ENCODE measurements around the gene ROBO4.

ROBO4 gene

DNA sequence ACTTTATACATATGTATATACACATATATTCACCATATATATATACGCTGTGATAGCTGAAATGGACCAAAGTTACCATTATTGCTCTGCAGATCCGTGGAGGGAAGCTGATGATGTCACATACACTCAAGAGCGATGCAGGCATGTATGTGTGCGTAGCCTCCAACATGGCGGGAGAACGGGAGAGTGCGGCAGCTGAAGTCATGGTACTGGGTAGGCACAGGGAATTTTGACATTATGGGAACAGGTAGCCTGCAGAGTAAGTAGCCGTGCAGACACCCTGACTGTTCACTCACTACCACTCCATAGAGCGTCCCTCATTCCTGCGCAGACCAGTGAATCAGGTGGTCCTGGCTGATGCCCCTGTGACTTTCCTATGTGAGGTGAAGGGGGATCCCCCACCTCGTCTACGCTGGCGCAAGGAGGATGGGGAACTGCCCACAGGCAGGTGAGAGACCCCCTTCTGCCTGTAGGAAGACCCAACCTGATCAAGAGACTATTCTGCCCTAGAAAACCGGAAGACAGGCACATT is 27.7 kb downstream of the ROBO4 start:
- no peak for DNase-seq

DNA sequence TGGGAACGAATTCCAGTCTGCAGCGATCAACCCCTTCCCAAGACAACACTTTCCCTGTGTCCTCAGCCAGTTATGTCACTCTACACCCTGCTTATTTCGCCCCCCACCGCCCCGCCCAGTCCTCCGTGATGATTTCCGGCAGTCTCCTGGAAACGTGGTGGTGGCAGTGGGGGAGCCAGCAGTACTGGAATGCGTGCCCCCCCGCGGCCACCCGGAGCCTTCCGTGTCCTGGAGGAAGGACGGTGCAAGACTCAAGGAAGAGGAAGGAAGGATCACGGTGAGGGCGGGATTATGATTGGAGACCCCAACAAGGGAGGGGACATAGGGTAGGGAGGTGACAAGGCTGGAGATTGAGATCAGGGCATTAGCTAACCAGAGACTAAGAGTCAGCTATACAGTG is 28.3 kb downstream of the ROBO4 start:
- no peak for DNase-seq

DNA sequence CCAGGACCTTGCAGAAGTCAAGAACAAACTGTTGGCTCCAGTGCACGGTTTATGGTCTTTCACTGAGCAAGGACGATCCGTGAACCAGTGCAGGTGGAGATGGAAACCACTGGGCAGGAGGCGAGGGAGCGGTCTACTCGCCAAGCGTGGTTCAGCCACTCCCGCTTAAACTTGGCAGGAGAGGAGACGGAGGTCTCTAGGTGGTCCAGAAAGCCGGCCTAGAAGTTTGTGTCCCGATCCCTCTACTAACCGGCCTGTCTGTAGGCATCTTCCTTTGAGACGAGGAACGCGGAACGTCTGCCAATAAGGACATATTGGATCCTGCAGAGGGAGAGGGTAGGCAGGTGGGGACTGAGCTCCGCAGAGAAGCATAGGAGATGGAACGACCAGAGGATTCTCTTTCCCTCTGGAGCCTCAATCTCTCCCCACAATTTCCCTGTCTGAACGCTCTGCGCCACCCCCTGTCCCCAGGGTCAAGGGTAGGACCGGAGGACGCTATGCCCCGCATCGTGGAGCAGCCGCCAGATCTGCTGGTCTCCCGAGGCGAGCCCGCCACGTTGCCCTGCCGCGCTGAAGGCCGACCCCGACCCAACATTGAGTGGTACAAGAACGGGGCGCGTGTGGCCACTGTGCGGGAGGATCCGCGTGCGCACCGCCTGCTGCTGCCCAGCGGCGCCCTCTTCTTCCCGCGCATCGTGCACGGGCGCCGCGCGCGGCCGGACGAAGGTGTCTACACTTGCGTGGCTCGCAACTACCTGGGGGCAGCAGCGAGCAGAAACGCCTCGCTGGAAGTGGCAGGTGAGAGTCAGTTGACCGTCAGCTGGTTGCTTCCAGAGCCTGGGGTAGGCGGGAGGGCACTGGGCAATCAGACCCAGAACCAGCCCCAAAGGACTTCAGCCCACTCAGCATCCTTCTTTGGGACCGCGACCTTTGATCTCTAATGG is 29.1 kb downstream of the ROBO4 start:
- peak in 1 of 2 experiments; percentile 16 for DNase-seq

DNA sequence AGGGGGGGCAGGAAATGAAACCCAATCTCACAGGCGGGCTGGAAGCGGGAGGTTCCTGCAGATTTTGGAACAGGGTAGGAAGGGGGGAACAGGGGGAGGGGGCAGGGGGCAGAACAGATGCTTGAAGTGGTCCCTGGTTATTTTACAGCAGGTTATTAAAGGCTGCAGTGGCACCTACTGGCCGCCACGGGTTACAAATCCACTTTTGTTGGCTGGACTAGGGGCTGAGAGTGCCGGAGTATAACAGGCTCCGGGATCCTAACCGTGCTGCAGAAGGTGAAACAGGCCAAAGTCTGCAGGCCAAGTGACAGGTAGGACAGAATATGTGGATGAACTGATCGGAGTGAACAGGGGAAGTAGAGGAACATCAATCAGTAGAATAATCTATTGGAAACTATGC is 30.0 kb downstream of the ROBO4 start:
- DNase-seq: peak in 1 of 2 experiments; percentile 35

DNA sequence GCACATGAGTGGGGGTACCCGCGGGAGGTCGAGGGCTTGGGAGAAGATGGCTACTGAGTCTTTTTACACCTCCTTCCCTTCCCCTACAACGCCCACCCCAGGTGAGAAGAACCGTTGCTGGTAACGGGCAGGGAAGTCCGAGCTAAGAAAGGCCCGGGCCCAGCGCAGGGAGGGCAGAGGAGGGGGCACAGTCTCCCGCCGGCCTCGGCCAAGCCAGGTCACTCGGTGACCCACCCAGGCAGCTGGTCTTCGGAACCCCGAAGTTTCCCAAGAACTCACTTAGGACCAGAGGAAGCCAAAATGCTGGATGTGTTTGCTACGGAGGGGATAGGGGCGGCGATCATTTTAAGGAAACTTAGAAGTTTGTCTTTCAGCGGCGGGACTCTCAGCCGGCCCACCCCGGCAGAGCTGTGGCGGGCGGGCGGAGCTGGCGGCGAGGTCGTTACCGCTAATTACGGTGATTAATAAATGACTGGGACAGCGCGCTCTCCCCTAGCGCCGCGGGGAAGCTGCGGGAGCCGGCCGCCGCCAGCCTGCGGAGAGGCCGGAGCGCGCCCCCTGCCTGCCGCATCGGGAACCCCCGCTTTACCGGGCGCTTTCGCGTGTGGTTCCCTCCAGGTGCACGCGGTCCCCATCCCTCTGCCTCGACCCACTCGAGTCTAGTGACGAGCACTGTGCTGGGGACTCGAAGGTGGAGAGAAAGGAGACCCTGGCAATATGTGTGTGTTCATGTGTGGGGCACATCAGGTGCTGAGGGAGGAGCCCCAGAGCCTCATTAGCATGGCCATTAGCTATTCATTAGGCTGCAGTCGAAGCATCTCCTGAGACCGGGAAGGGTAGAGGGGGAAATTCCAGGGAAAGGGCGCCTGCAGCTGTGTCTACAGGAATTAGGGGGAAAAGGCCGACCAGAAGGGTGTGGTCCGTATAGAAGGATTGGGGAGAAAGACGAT is 31.5 kb downstream of the ROBO4 start:
- DNase-seq: peak; percentile 53 to 70

DNA sequence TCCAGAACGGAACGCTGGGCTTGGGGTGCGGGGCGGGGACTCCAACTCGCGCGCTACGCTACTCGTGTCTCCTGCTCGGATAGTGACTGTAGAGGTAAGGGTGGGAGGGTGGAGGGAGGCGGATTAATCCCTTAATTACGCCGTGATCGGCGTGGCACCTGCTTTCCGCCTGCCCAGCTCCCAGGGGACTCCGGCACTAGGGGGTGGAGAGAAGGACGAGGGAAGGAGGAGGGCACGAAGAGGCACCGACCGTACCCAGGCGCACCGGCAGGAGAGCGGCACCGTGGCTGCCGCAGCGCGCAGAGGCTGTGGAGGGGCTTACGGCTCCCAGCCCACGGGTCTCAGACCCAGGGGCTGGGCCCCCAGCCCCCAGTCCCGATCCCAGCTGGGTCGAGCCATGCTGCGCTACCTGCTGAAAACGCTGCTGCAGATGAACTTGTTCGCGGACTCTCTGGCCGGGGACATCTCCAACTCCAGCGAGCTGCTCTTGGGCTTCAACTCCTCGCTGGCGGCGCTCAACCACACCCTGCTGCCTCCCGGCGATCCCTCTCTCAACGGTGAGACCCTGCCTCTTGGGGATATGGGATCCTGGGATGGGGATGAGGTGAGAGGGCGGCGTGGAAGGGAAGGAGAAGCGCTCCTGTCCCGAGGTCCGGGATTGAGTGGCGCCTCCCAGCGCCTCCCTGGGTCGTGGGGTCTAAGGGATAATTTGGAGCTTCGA is 32.3 kb downstream of the ROBO4 start, which contains the start of gene ROBO3:
ROBO3 (plus strand) TSS at position 252 of the 721 bp plus-strand sequence; CDS start at position 398, 146 bp downstream.
- DNase-seq: no peak

DNA sequence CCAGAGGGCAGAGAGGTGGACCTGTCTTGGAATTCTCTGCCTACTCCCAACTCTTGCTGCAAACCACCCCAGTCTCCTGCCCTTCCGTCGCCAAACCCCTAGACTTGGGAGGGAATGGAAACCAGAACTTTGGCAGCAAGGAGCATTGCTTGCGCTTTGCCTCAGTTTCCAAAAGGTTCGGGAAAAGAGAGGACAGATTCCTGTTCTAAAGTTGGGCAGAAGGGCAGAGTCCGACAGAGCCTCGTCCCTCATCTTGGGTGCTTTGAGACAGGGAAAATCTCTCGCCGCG is 32.8 kb downstream of the ROBO4 start:
- no peak for DNase-seq

DNA sequence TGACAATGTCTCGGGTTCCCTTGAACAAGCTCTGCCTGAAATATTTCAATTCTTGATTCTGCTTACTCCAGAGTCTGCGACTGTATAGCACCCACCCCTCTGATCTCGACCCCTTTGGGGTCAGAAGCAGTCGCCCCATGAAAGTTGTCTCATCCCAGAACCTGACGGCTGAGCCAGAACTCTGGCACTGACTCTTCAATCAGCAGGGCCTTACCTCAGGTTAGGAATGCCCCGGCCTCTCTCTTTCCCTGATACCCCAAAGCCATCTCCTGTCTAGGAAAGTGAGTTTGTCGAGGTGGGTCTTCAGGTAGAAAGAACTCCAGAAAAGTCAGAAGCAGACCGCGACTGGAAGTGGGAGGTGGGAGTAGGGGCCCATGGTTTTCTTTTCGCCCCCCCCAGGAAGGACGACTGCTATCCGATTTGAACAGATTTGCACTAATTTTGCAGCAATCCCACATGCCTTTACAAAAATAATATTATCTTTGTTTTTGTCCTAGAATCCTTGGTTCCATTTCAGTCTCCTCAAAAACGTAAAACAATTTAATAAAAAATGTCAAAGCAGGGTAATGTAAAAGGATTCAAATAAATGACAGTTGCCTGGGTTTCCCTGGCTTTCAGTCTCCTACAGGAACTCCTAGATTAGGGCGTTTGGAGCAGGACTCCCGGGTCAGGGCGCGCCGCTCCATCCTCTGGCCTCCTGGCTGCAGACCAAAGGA is 33.3 kb downstream of the ROBO4 start:
- DNase-seq: no peak

DNA sequence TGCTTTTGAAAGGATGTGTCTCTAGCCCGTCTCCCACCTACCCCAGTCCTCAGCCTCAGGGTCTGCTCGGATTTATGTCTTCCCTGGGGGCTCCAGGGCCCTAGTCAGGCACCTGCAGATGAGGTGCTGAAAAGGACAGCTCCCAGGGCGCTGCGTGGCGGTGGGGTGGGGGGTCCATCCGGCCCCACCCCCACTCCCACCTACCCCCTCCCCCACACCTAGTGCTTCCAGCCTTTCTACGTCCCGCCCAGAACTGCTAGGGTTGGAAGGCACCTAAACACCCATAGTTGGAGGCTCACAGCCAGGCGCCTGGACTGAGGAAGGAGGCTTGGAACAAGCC is 33.9 kb downstream of the ROBO4 start:
- DNase-seq: no peak

DNA sequence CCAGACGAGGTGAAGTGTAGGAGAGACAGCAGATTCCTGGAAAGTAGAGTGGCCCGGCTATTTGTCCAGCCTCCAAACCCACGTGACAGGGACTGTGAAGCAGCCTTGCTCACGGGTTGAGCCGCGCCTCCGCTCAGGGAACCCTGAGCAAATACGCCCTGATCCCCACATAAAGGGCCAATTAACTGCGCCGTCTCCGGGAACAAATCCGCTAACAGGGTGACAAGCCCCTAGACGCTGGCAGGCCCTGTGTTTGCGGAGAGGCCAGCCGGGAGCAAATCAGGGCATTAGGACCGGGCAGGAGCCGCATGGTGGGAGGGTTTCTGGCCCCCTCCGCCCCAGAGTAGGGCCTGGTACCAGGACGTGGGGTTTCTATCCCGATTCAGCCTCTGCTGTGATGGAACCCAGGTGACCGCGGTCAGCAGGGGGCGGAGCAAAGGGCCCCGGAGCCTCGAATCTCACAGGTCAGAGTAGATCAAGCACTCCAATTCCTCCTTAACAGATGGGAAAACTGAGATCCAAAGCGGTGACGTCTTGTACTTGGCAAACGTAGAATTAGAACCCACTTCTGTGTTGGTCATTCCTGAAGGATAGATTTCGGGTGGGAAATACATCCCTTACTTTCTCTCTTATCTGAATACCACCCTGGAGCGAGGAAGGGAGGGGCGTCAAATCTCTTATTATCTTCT is 34.4 kb downstream of the ROBO4 start:
- no peak for DNase-seq

DNA sequence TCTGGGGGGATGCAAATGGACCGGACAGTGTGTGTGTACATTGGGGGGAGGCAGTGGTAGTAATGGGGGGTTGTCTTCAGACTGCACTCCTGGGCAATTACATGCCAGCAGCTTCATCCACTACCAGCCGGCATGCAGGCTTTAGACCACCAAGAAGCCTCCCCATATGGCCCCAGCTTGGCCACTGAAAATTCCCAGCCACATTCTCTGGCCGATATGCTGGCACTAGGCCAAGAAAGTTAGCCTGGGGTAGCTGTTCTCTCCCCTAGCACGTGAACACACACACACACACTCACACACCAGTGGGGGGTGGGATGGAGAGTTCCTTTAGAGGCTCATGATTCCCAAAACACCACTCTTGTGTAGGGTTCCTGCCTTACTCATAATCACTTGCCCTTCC is 36.0 kb downstream of the ROBO4 start:
- DNase-seq: no peak

DNA sequence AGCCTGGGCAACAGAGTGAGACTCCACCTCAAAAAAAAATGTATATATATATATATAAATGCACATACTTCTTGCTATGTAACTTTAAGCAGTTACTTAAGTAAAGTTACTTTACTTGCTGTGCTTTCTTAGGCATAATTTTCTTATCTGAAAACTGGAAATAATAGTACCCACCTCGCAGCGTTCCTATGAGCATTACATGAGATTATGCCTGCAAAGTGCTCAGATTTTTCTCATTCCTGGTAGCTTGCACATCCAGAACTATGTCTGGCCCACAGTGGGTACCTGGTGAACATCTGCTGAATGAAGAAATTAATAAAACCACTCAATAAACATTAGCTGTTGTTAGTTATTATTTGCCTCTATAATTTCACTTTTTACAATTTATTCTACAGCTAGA is 38.5 kb downstream of the ROBO4 start:
- DNase-seq: no peak

DNA sequence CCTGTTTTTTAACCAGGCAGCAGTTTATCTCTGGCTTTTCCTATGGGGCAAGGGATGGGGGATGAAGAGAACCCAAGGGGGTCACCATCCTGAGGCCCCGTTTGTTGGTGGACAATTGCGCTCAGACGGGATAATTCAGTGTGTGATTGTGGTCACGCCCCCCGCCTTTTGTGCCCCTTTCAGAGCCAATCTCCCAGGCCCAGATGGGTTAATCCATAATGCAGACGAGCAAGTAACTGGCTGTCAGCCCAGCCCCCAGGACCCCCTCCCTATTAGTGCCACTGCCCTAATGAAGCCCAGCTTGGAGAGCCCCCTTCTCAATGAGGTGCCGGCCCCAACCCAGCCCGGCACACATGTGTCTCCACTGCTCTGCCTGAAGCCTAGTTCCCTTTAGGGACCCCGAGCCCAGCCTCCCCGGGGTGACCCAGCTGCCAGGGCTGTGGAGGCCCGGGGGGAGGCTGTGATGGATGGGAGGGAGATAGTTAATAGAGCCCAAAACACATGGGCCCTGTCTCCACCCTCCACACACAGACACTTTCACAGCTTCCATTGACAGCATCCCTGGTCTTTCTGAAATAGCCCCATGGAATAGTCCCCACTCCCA is 51.5 kb downstream of the ROBO4 start:
- DNase-seq: no peak

DNA sequence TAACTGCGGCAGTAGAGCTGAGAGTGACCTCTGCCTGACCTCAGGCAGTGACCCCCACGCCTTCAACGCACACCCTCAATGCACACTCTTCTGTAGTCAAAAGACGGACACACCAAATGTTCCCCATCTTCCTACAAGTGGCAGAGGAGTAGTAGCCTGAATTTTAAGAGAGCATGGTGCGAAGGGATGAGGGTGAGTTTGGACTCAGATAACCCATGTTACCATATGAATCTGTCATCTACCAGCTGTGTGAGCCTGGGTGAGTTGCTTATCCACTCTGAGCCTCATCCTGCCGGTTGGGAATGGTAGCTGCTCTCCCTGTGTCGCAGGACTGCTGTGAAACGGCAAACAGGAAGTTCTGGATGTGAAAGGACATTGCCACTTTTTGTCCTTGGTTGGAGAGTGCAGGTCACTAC is 53.0 kb downstream of the ROBO4 start:
- DNase-seq: no peak

DNA sequence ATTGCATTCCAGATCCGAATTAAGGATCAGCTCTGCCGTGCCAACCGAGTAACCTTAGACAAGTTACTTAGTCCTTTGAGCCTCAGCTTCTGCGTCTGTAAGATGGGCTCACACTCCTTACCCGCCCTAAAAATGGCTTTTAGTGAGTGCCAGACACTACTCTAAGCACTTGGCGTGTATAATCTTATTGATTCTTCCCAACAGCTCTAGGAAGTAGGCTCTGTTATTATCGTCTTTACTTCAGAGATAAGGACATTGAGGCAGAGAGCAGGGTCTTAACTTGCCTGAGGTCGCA is 54.1 kb downstream of the ROBO4 start:
- no peak for DNase-seq

DNA sequence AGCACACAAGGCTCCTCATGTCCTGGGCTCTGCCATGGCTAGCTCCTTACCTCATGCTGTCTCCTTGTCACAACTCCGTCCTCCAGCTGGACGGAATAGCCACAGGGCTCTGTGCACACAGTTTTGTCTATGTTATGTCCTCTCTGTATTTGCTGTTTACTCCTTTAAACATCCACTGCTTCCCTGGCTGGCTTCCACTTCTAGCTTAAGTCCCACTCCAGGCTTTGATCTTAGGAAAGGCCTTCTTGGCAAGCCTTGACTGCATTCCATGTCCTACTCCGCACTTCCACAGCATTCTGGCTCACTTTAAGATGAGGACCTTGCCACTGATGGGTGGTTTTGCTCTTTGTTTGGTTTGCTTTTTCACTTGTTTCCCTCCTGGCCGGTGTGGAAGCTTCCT is 55.4 kb downstream of the ROBO4 start:
- DNase-seq: no peak

DNA sequence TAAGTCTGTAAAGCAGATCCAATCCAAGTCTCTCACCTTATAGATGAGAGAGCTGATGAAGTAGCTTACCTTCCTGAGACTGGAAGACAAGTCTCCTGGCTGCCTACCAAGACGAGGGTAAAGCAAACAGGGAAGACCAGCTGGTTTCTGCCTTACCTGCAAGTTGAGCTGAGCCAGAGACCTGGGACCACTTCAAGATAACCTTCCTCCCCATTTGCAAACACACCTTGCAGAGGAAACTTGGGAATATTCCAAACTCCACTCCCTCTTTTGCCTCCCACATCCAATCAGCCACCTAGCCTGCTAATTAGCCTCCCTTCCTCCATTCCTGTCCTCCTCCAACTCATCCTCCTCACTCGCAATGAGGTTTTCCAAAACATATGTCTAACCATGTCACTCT is 55.8 kb downstream of the ROBO4 start:
- no peak for DNase-seq

DNA sequence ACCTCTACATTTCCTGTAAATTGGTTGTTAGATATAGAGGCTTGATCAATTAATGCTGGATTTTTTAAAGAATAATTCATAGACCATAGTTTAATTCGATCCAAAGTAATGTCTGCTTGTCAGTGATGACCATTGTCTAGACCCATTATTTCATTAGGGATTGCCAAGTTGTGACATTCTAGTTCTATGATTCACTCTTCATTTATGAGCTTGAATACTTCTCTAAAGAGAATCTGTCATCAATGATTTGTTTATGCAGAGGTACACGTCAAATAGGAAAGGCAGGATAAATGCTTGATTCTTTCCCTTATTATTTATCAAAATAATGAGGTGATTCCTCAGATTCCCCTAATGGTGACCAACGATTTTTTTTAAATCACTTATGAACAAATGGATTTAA is 56.5 kb downstream of the ROBO4 start:
- DNase-seq: no peak

DNA sequence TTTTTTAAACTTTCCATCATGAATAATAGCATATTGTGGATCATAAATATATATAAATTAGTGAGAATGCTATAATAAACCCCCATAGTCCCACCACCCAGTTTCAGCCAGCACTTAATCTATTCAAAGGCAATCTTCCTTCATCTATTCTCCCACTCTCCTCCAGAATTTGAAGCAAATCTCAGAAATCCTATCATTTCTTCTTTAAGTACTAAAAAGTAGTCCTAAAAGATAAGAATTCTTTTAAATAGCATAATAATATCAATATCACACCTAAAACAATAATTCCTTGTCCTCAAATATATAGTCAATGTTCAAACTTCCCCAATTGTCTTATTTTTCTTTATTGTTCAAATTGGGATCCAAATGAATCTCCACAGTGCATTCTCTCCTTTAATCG is 57.0 kb downstream of the ROBO4 start:
- DNase-seq: no peak

DNA sequence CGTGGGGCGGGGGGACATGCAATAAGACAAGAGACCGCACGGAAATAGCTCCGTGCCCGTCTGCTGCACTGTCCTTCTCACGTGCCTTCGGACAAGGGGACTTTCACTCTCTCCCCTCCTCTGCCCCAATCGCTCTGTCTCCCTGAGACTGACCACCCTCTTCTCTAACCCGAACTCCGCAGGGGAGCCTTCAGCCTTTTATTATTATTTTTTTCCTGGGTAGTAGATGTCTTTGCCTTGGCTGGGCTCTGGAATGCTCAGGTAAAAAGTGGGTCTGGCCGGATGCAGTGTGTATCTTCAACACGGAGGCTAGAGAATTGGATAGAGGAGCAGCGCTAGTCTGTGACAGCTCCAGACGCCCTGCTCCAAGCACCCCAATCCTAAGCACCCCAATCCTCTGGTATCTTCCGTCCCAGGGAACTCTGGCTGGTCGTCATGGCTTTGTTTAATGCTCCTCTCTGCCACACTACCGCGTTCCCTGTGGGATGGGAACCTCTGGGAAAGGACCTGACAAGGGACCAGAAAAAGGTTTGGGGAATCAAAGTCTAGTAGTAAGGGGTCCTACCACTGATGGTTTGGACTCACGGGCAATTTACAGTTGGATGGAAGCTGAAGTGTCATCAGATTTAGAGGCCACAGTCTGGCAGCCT is 57.6 kb downstream of the ROBO4 start:
- no peak for DNase-seq

All from activated CD4-positive, alpha-beta T cell treated with anti-CD3 and anti-CD28 coated beads, Interleukin-2, amount 50 U/mL, for 48 hours (primary cell).